Measurements from ENCODE around the gene RGS19.

Gene RGS19

DNA sequence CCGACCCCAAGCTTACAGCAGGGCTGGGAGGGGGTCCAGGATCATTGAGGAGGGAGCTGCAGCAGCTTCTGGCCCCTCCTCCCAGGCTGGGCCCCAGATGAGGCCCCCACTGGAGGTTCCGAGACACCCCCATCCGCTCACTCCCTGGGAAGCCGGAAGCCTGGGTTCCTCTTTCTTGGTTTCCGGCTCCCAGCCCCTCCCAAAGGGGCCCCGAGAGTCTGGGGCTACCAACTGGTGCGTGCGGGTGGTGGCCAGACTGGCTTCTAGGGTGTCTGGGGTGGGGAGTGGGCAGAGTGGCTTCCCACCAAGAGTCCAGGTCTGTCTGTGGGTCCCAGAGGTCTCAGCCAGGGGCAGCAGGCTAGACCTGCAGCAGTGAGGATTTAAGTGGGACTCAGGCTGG lies 2.2 kb downstream of the RGS19 start:
- DNase-seq (ENCODE audit: low spot score) = peak; percentile 78

DNA sequence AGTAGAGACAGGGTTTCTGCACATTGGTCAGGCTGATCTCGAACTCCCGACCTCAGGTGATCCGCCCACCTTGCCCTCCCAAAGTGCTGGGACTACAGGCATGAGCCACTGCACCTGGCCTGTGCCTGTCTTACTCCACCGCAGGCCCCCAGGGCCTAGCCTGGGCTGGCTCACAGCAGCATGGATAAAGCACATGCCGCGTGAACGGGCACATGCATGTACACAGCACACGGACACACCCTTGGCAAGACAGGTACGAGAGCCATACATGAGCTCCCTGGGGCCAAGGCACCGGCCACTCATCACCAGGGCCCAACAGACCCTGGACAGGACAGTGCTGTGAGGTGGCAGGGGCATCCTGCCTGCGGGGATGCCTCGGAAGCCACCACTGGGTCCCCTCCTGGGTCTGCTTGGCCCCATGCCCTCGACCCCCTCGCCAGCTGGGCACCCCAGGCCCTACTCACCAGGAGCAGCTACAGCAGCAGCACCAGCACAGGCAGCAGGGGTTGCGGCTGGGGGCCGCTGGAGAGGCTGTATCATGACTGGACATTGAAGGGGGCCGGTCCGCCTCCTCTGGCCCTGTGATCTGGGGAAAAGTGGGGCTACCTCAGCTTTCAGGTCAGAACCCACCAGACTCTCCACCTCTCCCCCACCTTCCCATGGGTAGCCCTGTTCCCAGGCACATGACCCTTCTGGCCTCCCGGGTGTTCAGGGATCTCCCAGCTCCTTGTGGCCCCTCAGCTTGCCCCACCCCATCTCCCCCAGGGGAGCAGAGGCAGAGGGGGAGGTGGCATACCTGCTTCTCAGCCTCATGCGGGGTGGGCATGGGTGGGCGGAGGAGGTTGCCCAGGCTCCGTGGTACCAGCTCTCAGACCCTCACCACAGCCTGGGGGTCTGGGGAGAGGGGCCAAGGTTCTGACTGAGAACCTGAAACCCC lies 3.0 kb downstream of the RGS19 start:
- no peak for DNase-seq (ENCODE audit: low spot score)

DNA sequence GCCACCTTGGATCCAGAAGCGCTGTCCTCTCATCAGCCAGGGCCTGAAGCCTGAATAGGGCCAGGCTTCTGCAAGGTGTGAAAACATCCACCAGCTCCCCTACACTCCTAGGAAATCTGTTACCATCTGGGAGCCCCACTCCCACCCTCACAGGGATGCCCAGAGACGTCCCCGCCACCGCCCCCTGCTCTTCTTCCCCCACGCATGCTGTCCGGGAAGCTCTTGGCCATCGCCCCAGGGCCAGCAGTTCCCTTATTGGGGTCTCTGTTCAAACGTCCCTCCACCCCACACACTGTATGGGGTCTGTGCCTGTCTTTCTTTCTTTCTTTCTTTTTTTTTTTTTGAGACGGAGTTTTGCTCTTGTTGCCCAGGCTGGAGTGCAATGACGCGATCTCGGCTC lies 3.8 kb downstream of the RGS19 start:
- DNase-seq (ENCODE audit: low spot score) = no peak

DNA sequence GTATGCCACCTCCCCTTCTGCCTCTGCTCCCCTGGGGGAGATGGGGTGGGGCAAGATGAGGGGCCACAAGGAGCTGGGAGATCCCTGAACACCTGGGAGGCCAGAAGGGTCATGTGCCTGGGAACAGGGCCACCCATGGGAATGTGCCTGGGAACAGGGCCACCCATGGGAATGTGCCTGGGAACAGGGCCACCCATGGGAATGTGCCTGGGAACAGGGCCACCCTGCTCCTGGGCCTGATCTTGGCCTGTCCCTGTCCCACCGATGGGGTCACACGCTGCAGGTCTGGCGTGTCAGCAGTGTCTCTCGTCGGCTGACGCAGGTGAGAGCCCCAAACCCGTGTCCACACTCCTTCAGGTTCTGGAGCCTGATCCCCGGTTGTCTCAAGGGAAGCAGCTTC lies 4.4 kb downstream of the RGS19 start:
- no peak for DNase-seq (ENCODE audit: low spot score)

DNA sequence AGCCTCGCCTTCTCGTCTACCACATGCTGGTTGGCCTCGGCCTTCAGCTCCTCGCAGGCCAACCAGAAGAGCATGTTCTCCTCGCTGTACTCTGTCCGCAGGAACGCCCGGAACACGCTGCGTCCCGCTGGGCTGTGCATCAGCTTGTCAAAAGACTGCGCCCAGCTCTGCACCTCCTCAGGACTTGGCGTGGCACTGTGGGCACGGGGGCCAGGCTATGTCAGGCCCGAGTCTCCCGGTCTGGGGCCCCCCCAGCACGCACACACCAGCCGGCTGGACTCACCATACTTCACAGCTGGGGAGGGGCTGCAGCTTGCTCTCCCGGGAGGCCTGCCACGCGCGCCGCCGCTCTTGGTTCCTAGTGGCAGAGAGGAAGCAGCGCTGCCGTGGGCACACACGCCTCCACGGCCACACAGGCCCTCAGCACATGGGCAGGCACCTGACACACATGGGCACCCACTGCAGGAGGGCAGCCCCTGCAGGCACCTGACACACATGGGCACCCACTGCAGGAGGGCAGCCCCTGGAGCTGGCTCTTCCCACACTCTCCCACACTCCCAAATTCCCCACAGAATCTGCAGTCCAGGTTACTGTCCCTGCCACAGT lies 5.0 kb downstream of the RGS19 start:
- DNase-seq (ENCODE audit: low spot score) = no peak

DNA sequence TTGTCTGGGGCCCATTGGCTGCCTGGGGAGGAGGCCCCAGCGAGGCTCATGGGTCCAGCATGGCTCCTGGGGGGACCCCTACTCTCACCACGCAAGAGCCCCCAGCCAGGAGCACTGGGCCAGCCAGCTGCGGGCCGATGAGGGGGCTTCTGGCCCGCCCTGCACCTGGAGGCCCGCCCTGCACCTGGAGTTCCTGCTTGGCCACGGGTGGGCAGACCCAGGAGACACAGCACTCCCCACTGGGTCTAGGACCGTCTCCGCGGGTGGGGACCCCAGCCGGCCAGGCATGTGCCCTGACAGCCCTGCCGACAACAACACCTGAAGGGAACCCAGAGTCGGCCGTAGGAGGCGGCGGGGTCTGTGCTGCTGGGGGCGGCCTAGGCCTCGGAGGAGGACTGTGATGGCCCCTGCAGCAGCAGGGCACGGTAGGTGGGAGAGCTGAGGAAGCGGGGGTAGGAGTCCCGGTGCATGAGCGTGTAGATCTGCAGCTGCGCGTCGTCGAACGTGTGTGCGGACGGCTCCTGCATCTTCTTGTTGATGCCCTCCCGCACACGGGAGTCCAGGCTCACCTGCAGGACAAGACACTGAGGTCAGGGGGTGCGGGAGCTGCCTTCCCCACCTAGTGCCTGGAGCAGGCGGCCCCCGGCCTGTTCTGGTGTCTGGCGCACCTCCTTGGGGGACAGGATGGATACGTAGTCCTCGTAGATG lies 5.7 kb downstream of the RGS19 start:
- DNase-seq (ENCODE audit: low spot score) = no peak

DNA sequence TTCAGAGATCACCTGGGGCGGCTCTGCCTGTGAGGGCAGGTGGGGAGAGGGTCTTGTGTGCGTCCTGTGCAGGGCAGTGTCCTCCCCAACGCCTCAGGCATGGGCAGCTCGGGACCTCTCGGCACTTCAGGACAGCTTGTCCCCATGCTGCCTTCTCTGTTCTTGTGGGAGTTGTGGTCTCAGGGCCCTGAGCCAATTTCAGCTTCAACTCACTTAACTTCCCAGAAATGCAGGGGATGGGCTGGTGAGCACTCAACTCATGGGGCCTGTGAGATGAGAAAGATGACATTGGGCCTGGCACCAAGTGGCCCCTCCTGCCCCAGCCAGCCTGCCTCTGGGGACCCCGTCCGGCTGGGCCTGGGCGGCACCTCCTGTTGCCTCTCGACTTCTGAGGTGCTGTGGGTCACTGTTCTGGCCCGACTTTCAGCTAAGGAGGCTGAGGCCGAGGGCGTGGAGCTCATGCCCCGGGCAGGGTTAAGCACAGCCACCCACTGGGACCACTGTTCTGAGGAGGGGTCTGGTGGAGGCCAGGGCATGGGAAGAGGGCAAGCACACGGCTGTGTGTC lies 6.7 kb downstream of the RGS19 start:
- no peak for DNase-seq (ENCODE audit: low spot score)

DNA sequence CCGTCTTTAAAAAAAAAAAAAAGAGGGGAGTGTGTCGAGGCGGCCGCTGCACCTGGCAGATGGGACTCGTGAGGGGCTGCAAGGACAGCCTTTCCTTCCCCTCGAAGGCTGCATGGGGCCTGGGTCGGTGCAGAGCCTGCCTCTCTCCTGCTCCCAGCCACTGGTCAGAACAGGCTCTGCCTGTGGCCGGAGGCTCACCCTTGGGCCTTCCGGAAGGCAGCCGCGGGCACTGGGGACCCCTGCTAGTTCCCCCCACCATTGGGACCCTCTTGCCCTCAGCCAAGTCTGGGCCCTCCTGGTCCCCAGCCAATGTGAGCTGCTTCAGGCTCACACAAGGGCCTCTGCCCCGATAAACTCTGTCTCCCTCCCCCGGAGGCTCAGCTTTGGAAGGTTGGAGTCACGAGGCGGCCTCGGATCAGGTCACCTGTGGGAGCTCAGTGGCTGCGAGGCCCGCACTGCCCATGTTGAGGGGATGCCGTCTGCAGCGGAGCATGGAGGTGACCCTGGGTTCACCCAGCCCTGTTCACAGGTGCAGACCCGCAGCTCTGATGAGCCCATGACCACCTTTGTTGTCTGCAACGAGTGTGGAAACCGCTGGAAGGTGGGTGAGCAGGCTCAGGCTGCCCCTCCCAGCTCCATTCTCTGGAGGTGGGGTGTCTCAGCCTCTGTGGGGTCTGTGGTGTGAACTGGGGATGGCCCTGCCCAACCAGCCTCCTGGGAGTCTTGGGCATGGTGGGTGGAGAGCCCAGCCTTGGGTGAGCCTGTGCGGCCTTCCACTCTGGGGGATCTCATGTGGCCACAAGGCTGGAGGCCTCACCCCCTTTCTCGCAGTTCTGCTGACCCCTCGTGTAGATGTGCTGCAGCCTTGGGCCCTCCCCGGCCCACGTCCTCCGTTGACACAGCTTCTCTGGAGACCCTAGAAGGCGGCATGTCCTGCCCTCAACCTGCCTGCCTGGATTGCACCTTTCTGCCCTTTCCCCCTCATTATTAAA lies 7.7 kb downstream of the RGS19 start:
- no peak for DNase-seq (ENCODE audit: low spot score)

DNA sequence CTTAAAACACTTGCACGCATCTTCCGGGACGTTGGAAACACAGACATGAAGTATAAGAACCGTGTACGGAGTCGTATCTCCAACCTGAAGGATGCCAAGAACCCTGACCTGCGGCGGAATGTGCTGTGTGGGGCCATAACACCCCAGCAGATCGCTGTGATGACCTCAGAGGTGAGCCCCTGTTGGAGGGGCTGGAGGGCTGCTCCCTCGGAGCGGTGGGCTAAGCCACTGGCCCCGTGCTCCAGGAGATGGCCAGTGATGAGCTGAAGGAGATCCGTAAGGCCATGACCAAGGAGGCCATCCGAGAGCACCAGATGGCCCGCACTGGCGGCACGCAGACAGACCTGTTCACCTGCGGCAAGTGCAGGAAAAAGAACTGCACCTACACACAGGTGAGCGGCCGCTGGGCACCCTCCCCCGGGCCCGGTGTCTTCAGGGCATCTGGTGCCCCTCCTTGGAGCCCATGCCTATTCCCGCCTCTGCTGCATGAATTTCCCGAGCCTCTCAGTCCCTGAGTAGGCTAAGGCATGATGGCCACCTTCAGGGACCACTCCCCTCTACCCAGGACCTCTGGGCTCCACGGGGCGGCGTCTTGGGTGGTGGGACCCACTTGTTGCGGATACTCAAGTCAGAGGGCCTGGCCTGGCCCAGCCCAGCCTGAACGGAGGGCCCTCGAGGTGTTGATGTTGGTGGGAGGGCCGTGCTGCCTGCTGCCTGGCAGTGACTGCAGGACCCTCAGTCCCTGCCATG lies 8.9 kb downstream of the RGS19 start:
- DNase-seq (ENCODE audit: low spot score) = no peak

DNA sequence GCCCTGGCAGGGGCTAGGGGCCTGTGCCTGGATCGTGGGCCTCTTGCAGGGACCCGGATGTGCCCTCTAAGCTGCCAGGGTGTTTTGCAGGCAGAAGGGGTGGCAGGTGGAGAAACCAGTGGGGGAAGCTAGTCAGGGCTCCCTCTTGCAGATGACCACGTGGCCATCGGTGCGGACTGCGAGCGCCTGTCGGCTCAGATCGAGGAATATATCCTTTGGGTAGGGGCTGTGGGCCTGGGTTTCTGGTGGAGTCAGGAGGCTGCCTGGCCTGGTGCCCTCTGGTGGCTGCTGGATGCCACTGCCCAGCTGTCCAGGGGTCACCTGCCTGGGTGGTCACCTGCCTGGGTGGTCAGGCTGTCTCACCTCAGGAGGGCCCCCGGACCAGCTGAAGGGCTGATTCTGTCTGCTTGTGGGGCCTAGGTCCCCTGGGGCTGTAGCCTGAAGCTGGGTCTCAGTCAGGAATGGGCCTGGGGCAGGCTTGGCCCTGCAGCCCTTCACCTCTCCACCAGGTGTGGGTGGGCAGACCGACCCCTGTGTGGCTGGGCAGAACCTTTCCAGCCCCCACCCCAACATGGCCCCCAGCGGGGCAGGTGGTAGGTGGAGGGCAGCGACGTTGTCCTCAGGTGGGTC lies 9.6 kb downstream of the RGS19 start:
- DNase-seq (ENCODE audit: low spot score) = no peak

DNA sequence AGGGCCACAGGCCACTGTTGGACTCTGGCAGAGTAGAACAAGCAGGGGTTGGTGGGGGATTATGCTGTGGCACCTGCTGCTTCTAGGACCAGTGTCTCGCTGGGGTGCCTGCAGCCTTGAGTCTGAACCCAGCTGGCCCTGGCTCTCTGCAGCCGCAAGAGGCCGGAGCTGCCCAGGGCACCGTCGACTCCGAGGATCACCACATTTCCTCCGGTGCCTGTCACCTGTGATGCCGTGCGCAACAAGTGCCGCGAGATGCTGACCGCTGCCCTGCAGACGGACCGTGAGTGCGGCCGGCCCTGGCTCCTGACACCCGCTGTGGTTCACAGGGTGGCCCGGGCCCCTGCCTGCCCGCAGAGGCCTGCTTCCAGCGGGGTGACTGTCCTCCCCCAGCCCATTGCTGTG lies 10.1 kb downstream of the RGS19 start:
- no peak for DNase-seq (ENCODE audit: low spot score)

DNA sequence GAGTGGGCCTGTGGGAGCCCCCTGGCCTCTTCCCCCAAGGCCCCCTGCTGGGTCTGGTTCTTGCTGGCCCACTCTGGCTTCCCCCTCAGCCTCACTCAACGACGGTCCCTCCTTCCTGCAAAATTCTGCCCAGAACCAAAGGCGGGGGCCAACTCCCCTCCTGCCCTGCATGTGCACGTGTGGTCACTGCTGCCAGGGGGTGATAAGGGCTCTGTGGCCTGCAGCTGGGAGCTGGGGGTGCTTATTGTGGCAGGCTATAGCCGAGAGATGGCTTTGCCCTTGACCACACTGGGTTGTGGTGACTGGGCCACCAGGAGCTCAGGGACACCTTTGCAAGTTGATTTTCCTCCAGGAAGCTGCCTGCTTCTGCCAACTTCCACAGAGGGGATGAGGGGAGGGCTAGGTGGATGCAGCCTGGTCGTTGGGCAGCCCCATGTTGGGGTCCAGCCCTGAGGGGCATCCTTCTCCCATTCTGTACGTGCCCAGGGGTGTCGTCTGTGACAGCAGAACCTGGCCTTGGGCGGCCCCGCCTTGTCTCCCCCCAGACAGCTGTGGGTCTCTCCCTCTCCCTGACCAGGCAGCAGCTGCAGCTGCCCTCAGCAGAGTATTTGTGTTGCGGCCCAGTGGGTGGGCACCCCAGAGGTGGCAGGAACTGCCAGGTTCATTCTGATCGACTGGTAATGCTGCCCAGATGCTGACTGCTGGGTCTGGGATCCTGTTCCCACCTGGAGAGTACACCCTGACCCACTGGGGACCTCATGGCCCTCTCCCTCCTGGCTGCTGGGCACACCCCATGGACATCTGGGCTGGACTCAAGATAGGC lies 10.7 kb downstream of the RGS19 start:
- DNase-seq (ENCODE audit: low spot score) = no peak

DNA sequence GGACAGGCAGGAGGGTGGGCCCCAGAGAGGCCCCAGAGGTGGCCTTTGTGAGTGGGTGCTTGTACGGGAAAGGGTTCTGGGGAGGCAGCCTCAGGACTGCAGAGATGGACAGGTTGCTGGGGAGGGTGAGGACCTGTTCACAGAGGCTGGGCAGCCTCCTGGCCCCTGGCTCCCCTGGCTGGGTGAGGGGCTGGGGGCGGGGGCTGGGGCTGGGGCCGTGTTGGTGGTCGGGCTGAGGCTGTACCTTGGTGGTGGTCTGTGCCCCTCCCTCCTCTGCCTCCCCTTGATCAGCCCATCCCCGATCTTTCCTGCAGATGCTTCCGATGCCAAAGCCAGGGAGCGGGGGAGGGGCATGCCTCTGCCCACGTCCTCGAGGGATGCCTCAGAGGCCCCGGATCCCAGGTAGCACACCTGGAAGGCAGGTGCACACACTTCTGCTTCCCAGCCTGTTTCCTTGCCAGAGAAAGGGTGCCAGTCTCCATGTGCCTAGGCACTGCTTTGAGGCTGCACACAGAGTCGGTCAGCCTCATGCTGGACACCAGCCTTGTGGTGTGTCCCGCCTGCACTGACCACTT lies 11.5 kb downstream of the RGS19 start:
- no peak for DNase-seq (ENCODE audit: low spot score)

DNA sequence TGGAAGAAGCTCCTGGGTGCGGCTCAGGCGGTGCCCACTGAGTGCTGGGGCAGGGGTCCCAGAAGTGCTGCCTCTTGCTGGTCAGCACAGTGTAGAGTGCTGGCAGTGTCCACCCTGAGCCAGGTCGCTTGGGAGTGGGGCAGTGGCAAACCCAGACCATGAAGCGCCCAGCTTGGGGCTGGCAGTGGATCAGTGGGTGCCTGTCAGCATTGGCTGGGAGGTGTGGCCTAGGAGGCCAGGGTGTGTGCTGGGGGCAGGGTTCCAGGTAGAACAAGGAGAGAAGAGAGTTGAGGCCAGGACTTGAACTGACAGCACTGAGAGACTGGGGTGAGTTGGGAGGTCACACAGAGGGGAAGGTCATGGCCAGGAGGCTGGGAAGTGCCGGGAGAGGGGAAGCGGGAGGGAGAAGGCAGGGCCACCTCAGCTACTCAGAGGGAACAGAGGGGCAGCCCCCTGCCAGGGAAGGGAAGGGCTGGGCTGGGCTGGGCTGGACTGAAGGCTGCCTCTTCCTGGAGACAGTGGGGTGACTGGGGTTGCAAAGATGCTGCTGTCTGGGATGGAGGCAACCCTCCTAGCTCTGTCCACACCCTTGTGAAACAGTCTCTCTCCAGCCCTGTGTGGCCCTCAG lies 12.2 kb downstream of the RGS19 start:
- DNase-seq (ENCODE audit: low spot score) = no peak

DNA sequence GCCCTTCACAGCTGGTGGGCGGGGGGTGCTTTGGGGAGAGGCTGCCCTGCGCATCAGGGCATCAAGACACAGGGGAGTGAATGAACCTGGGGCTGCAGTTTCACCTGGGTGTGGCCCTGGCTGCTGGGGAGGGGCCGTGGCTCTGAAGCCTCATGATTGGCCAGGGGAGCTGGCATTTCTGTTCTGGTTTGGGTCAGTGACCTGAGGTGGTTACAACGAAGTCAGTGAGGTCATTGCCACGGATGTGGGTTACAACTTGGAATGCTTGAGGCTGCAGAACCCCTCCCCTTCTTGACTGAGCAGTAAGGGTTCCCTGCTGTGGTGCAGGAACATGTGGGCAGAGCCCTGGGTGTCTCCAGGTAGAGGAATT lies 13.4 kb downstream of the RGS19 start:
- DNase-seq (ENCODE audit: low spot score) = peak; percentile 66

DNA sequence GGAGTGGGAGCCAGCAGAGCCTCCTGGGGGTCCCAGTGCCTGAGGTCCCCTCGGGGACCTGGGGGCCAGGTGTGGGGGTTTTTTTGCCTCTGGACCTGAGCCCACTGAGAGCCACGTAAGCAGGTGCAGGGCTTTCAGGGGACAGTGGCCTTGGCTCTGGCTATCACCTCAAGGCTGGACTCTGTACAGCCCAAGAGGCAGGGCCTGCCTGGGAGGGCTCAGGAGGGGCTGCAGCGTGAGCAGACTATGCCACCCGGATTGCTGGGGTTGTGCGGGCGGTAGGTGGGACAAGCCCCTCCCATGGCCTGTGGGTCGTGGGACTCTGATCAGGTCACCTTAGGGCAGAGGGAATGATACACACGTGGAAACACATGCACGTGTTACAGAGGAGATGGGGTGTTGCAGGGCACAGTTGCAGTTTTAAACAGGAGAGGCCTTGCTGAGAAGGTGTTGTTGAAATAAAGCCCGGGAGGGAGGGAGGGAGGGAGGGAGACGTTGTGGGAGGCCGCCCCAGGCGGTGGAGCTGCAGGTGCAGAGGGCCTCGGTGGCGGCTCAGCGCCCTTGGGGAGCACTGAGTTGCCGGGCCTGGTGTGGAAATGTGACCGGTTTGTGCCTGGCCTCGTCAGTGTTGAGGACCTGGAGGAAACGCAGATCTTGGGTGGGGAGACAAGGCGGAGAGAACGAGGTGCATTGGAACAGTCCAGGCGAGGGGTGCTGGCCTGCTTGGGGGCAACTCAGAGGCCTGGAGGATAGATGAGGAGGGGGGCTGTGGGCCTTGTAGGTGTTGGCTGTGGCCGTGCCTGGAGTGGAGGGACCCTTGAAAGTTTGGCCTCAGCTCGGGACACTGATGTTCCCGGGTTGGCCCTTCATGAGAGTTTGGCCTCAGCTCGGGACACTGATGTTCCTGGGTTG lies 14.0 kb downstream of the RGS19 start:
- peak; percentile 82 for DNase-seq (ENCODE audit: low spot score)

DNA sequence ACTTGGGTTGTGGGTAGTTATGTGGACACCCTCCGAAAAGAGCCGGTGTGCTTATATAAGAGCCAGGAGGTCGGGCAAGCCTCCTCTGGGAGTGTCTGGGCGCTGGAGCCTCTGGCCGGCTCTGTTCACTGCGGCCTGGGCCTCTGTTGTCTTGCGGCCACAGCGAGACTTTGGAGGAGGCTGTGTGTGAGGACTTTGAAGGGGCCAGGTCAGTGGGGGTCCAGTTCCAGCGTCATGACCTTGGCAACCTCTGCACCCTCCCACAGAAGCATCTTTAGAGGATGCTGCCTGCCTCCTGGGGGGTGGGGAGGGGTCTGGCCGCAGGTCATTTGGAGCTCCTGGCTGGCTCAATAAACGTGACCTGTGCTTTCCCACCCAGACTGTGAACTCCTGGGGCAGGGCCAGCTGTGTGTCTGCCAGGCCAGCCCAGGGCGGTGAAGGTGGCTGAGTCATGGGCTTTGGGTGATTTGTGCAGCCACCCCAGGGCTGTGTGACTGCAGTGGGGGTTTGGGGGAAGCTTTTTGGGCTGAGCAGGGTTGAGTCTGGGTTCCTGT lies 15.1 kb downstream of the RGS19 start:
- no peak for DNase-seq (ENCODE audit: low spot score)

All from NAMALWA (cell line).